ENCODE data around the gene CDA. TPM values are rescaled to one million over a fixed set of nuclear protein-coding genes. Genes with fewer than 3 reads are reported as not detected.

CDA gene
- polyA plus RNA-seq, 1 of the 3 experiments (the other 2 are of a cell fraction), result 0.12 TPM

- TF ChIP-seq FOSL2 (IDR thresholded peaks at IDR 0.05; ENCODE audit: borderline replicate concordance, low read depth) (no peak), MEF2A (IDR thresholded peaks at IDR 0.05; ENCODE audit: borderline replicate concordance, low read depth) (no peak), TCF12 (IDR thresholded peaks at IDR 0.05) (no peak)
- TF ChIP-seq, protein P1, sequence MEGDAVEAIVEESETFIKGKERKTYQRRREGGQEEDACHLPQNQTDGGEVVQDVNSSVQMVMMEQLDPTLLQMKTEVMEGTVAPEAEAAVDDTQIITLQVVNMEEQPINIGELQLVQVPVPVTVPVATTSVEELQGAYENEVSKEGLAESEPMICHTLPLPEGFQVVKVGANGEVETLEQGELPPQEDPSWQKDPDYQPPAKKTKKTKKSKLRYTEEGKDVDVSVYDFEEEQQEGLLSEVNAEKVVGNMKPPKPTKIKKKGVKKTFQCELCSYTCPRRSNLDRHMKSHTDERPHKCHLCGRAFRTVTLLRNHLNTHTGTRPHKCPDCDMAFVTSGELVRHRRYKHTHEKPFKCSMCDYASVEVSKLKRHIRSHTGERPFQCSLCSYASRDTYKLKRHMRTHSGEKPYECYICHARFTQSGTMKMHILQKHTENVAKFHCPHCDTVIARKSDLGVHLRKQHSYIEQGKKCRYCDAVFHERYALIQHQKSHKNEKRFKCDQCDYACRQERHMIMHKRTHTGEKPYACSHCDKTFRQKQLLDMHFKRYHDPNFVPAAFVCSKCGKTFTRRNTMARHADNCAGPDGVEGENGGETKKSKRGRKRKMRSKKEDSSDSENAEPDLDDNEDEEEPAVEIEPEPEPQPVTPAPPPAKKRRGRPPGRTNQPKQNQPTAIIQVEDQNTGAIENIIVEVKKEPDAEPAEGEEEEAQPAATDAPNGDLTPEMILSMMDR (IDR thresholded peaks at IDR 0.05), result no peak
Observed at GRCh38 chr1:20552728-20553445, 36.0 kb upstream of the CDA start (continued).

GRCh38 chr1:20555025-20555757 is 33.7 kb upstream of the CDA start:
- H3K79me2 ChIP-seq (ENCODE audit: insufficient read depth), result no peaks in the 10 kb centered on the region
- H3K9ac ChIP-seq, result no peak overlapping the region
- ChIA-PET CTCF (no interaction called here), POLR2A (no interaction called here)
- 66% methylated on average over 2 of the region's 7 CpGs for WGBS (ENCODE audit: low lambda C conversion rate)
- H3K4me1 ChIP-seq (ENCODE audit: control insufficient read depth in 1 of 2, insufficient read depth in 2 of 2, low read depth in 1 of 2, low read length in 1 of 2), result peaks cover 0 to 17% of the 10 kb centered on the region in 2 experiments; a peak in 1 of 4 replicates
- no peak overlapping the region for H3K4me3 ChIP-seq (ENCODE audit: low read depth in 2 of 2, low read length in 1 of 2)
- no peak for DNase-seq
- peaks cover 47% of the 10 kb centered on the region for H3K27me3 ChIP-seq (ENCODE audit: insufficient read depth)
- no peaks in the 10 kb centered on the region for H3F3A ChIP-seq (replicated peaks; ENCODE audit: insufficient read depth)
- H3K36me3 ChIP-seq (replicated peaks in 1 of 2; ENCODE audit: control insufficient read depth in 1 of 2, insufficient read depth in 2 of 2, low read length in 1 of 2), result no peaks in the 10 kb centered on the region
- TF ChIP-seq, protein P2, sequence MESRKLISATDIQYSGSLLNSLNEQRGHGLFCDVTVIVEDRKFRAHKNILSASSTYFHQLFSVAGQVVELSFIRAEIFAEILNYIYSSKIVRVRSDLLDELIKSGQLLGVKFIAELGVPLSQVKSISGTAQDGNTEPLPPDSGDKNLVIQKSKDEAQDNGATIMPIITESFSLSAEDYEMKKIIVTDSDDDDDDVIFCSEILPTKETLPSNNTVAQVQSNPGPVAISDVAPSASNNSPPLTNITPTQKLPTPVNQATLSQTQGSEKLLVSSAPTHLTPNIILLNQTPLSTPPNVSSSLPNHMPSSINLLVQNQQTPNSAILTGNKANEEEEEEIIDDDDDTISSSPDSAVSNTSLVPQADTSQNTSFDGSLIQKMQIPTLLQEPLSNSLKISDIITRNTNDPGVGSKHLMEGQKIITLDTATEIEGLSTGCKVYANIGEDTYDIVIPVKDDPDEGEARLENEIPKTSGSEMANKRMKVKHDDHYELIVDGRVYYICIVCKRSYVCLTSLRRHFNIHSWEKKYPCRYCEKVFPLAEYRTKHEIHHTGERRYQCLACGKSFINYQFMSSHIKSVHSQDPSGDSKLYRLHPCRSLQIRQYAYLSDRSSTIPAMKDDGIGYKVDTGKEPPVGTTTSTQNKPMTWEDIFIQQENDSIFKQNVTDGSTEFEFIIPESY (IDR thresholded peaks at IDR 0.05; ENCODE audit: borderline replicate concordance, low read depth), result no peak
- TF ChIP-seq FOXM1 (IDR thresholded peaks at IDR 0.05; ENCODE audit: low read depth) (no peak), TAF1 (IDR thresholded peaks at IDR 0.05; ENCODE audit: borderline replicate concordance, low read depth, low read length) (no peak), YY1 (IDR thresholded peaks at IDR 0.05; ENCODE audit: low read depth) (no peak), FOXJ3 (CRISPR knock-in tag; IDR thresholded peaks at IDR 0.05) (no peak)
- no peak overlapping the region for H3K4me2 ChIP-seq
- H2AFZ ChIP-seq (ENCODE audit: low read depth), result no peak overlapping the region
- H3K9me3 ChIP-seq, result no peaks in the 10 kb centered on the region
- no peaks in the 10 kb centered on the region for H3K9me2 ChIP-seq
- H3K27ac ChIP-seq (ENCODE audit: low read depth in 2 of 2, low read length in 1 of 2), result no peak overlapping the region
- H4K20me1 ChIP-seq (ENCODE audit: insufficient read depth), result no peaks in the 10 kb centered on the region

DNA sequence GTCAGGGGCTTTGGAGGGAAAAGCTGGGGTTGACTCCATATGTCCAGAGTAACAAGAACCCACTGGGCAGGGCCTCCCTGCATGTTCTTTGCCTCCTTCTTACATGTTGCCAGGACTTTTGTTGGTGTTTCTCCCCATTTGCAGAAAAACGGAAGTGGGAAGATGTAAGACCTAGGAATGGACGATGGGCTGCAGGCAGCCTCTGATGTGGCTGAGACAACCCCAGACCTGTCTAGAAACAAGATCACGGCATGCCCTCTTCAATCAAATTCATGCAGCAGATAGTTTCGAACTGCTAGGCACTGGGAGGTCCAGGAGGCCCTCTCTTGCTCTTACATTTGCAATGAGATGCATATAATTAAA is 33.2 kb upstream of the CDA start:
- Histone ChIP-seq H3K9me2 (no peaks in the 10 kb centered on the region), H3K9me3 (no peaks in the 10 kb centered on the region), H3F3A (replicated peaks; ENCODE audit: insufficient read depth) (no peaks in the 10 kb centered on the region), H3K4me1 (ENCODE audit: control insufficient read depth in 1 of 2, insufficient read depth in 2 of 2, low read depth in 1 of 2, low read length in 1 of 2) (peaks cover 0 to 17% of the 10 kb centered on the region in 2 experiments; a peak in 1 of 4 replicates), H3K9ac (no peak overlapping the region), H3K27me3 (ENCODE audit: insufficient read depth) (peaks cover 49% of the 10 kb centered on the region), H3K79me2 (ENCODE audit: insufficient read depth) (no peaks in the 10 kb centered on the region), H3K36me3 (replicated peaks in 1 of 2; ENCODE audit: control insufficient read depth in 1 of 2, insufficient read depth in 2 of 2, low read length in 1 of 2) (no peaks in the 10 kb centered on the region), H3K4me2 (no peak overlapping the region), H2AFZ (ENCODE audit: low read depth) (no peak overlapping the region), H3K4me3 (ENCODE audit: low read depth in 2 of 2, low read length in 1 of 2) (no peak overlapping the region), H4K20me1 (ENCODE audit: insufficient read depth) (no peaks in the 10 kb centered on the region), H3K27ac (ENCODE audit: low read depth in 2 of 2, low read length in 1 of 2) (no peak overlapping the region)
- WGBS (ENCODE audit: low lambda C conversion rate), result 63% methylated on average over 4 of the region's 4 CpGs
- no peak for DNase-seq
- CTCF ChIA-PET, result no interaction called here
- POLR2A ChIA-PET, result no interaction called here
- TF ChIP-seq TAF1 (IDR thresholded peaks at IDR 0.05; ENCODE audit: borderline replicate concordance, low read depth, low read length) (no peak), USF2 (IDR thresholded peaks at IDR 0.05; ENCODE audit: borderline replicate concordance, low read depth, low read length) (no peak), TEAD4 (IDR thresholded peaks at IDR 0.05; ENCODE audit: borderline replicate concordance, insufficient read depth) (no peak), RCOR1 (IDR thresholded peaks at IDR 0.05; ENCODE audit: low read length) (no peak), FOXJ3 (CRISPR knock-in tag; IDR thresholded peaks at IDR 0.05) (no peak), GABPA (IDR thresholded peaks at IDR 0.05; ENCODE audit: low read depth) (no peak)
- TF ChIP-seq, protein P3, sequence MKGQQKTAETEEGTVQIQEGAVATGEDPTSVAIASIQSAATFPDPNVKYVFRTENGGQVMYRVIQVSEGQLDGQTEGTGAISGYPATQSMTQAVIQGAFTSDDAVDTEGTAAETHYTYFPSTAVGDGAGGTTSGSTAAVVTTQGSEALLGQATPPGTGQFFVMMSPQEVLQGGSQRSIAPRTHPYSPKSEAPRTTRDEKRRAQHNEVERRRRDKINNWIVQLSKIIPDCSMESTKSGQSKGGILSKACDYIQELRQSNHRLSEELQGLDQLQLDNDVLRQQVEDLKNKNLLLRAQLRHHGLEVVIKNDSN (IDR thresholded peaks at IDR 0.05; ENCODE audit: borderline replicate concordance, low read depth), result no peak
